NB4 (cell line): Measurements from ENCODE around the gene CTU2.

ENCODE experiments used
- CTCF ChIP-seq: IDR thresholded peaks from one replicate; pipeline ENCODE4 v1.5.1; 2012; ENCODE audit warnings: low read depth, low read length
- MAX ChIP-seq: IDR thresholded peaks from 2 replicates; pipeline ENCODE4 v1.6.1; 2011; ENCODE audit warnings: low read depth, low read length
- POLR2A ChIP-seq: IDR thresholded peaks from 2 replicates; pipeline ENCODE4 v1.6.1; 2011; ENCODE audit warnings: mild to moderate bottlenecking; ENCODE audit not compliant: insufficient read length; ENCODE audit errors: extremely low read depth

GRCh38 chr16:88658714-88659113 lies 47.6 kb upstream of the CTU2 start:
- TF ChIP-seq CTCF (no peak), POLR2A (no peak), MAX (no peak)
